Retina (tissue), 1 donor: ENCODE data around the gene NCR2.
A peak's percentile ranks its signal among the peaks of the same experiment; 100 is the strongest.

Experiments used
- DNase-seq: peaks from one replicate; pipeline ENCODE4 v3.0.0-alpha.2; 2016

The NCR2 gene

DNA sequence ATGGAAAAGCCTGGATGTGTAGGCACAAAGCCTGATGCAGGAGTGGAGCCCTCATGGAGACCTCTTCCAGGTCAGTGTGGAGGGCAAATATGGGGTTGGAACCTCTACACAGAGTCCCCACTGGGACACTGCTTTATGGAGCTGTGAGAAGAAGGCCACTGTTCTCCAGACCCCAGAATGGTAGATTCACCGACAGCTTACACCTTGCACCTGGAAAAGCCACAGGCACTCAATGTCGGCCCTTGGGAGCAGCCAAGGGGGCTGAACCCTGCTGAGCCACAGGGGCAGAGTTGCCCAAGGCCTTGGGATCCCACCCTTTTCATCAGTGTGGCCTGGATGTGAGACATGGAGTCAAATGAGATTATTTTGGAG, 24.9 kb downstream of the NCR2 start:
- no peak for DNase-seq

DNA sequence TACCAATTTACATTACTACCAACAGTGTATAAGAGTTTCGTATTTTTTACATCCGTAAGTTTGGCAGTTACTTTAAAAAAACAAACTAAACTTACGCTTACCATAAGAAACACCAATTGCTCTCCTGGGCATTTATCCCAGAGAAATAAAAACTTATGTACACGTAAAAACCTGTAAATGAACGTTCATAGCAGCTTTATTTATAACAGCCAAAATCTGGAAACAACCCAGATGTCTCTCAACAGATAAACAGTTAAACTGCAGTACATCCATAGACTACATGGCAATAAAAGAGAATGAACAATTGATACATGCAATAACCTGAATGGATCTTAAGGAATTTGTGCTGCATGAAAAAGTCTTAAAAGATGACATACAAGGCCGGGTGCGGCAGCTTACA, 30.7 kb downstream of the NCR2 start:
- DNase-seq = no peak

DNA sequence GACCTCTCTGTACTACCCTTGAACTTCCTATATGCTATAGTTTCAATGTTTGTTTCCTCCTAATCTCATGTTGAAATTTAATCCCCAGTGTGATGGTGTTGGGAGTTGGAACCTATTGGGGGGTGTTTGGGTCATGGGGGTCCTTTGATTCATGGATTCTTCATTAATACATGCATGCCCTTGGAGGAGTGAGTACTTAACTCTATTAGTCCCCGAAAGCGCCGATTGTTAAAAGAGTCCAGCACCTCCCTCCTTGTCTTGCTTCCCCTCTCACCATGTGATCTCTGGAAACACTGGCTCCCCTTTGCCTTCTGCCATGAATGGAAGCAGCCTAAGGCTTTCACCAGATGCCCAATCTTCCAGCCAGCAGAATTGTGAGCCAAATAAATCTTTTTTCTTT, 31.7 kb downstream of the NCR2 start:
- DNase-seq = no peak

DNA sequence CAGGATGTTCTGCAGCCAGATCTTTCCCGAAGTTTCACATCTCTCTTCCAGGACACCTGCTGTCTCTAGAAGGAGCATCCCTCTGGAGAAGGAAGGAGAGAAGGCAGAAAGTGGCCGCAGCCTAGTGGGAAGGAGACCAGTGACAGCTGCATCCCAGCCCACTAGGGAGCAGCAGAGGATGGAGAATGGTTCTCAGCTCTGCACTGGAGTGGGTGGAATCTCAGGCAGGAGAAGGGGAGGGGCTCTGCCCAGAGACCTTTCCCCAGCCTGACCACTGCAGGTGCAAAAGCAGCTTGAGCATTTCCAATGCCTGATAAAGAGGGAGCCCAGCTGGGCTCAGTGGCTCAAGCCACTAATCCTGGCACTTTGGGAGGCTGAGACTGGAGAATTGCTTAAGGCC, 32.3 kb downstream of the NCR2 start:
- DNase-seq = peak; percentile 84

DNA sequence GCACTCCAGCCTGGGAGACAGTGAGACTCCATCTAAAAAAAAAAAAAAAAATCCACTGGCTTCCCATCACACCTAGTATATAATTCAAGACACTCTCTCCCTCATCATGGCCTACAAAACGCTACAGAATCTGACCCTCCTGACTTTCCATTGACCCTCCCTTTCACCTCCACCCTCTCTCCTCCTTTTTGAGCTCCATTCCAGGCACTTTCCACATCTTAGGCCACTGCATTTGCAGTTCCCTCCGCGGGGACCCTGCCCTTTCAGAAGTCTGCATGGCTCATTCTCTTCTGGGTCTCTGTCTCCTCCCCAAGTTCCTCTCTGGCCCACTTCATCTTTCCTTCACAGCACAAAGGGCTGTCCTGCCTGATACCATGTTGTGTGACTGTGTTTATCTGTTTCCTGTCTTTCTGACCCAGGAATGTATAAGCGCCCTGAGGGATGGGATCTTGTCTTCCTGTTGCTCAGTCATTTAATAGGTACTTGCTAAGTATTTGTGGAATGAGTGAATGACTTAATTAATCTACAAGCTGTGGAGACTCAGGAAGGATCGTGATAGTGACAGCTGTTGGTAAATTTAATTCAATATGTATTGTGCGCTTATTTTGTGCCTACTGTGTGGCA, 35.2 kb downstream of the NCR2 start:
- DNase-seq = peak; percentile 13

DNA sequence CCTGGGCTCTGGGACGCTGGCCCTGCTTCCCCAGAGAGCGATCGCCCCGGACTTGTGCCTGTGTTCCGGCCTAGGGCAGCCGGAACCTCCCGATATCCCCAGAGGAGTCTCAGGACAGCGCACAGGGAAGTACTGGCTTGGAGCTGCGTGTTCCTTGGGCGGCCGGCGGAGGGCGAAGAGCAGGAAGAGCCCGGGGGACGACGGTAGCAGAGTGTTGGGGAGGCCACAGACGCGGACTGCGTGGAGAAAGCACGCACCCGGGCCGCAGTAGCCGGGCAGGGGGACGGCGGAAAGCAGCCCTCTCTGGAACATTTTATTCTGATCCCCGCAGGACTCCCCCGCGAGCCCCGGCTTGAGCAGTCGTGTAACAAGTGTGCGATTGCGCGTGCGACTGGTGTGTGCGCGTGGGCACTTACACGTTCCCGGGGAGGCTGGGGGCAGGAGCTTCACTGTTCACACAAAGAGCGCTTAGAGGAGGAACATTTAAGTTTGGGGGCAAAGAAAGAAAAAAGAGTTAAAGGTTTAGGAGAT, 36.1 kb downstream of the NCR2 start:
- peak; percentile 84 for DNase-seq

DNA sequence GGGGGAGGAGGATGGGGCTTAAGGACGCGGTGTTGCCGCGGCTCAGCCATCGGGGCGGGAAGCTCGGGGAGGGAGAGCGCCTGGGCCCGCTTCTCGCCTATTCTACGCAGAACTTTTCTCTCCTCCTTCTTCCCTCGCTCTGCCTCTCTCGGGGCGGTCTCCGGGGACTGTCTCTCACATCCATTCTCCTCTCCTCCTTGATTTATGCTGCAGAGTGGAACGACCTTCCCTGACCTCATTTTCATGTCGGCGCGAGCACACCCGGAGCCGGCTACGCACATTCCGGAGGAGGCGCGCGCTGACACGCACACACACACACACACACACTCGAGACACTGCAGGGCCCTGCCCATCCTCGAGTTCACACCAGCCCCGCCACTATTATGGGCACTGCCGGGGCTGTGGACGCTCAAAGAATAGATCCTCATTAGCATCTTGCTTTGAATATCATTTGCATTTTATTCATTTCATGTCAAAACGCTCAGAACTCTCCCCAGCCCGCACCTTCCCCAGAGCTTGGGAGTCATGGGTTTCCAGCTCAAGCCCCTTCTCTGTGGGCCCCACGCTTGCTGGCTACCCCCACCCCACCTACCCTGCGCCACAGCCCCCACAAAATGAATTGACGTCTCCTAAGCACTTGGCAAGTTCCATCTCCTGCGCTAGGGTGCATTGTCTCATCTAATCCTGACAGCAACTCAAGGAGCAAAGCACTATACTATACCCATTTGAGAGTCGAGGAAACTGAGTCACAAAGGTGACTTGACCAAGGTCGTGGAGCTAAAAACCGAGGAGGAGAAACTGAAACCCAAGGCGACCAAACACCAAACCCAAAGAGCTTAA, 36.8 kb downstream of the NCR2 start:
- DNase-seq = peak; percentile 84

DNA sequence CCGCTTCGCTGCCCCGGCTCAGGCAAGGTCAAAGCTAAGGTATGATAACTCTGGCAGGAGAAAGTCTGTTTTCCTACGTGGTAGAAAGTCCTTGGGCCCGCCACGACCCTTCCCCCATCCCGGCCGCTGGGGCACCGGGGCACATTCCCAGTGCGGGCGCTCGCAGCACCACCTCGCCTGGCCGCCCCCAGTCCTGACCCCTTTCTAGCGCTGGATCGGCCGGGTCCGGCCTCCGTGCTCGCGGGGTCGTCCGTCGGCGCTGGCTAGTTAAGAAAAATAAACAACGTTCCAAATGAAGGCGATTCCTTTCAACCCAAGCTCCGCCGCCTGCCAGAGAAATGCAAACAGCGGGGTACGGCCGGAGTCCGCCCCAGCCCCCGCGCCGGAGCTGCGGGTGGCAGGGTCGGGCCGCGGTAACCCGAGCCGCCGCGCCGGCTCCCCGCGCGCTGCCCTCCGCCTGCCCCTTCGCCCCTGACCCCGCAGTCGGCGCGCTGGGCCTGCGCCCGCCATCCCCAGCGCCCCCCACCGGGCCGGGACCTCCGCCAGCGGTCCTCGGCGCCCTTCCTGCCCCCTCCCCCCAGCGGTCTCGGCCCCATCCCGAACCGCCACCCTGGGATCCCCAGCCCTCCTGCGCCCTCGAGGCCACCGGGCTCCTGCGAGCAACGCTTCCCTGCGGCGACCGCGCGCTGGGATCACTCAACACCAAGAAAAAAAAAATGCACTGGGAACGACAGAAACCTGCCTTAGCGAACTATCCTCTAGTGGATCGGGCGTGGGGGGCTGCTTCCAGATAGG, 37.6 kb downstream of the NCR2 start:
- peak; percentile 66 for DNase-seq

DNA sequence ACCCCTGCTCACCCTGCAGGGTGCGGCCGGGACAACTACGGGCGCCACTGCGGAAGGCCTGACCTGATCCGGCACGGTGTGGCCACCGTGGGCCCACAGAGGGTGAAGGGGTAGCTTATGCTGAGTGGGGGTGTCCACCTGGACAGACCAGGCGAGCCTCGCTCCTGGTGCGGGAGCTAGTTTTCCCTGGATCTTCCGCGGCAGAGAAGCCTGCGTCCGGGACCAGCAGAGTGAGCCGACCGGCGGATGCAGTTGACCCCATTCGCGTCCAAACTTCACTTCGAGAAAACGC, 38.2 kb downstream of the NCR2 start:
- no peak for DNase-seq

DNA sequence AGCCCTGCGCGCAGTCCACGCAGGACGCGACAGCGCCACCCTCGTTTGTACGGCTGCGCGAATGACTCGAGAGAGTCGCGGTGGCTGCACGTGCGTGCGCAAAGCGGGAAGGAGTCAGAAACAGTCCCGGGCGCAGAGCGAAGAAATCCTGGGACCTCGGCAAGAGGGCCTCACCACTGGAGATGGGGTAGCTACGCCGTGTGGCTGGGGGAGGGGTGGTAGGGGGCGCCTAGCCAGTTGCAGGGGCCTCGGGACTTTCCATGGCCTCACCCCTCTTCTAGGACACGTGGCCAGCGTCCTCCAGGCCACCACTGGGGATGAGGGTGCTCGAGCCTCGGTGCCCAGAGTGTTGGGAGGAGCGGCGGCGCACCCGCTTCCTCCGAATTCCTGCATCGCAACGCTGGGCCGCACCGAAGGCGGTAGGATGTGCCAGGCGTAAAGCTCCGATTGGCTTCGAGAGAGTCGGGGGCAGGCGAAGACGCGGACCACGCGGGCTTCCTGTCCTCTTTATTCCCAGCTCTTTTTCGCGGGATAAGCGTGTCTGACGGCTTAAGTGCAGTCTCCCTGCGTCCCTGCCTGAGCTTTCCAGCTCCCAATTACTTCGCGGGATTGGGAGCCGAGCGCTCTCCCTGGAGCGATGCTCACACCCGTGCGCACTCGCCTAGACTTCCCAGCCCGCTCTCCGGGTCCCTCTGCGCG, 38.7 kb downstream of the NCR2 start:
- peak; percentile 87 for DNase-seq

DNA sequence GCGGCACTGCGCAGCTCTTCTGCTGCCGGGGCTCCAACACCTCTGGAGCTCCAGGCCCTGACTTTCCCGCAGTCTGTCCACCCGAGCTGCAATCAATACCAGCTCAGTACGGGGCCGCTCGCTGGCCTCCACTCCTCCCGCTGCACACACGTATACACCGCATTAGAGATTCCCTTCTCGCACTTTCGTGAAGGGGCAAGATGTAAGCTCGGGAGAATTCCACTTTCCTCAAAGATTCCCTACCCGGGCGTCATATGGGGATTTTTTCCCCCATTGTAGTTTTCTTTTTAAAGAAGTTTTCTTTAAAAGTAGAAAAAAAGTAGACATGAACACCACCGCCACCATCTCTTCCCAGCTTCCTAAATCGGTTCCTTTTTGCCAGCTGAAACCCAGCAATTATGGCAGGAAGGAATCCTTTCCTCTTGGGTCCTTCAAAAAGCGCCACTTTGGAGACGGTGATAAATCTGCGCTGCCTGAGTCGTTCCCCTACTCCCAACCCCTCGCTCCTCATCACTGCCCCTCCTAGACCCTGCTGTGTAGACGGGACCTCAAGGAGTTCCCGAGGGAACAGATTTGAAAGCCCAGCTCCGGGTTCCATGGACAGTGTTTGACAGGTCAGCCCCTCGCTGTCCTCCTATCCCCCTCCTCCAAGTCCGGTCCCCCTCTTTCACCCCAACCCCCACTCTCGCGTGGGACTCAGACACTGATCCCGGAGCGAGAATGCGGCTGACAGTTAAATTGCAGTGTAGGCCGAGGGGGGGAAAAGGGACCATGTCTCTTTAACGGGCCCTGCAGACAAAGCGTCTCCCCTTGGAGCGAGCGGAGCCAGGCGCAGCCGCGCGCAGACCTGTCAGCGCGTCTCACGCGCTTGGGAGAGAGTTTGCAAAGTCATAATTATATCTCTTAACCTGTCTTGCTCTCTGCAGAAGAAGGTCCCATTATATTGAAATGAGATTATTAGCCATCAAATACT, 39.5 kb downstream of the NCR2 start:
- DNase-seq = peak; percentile 85

DNA sequence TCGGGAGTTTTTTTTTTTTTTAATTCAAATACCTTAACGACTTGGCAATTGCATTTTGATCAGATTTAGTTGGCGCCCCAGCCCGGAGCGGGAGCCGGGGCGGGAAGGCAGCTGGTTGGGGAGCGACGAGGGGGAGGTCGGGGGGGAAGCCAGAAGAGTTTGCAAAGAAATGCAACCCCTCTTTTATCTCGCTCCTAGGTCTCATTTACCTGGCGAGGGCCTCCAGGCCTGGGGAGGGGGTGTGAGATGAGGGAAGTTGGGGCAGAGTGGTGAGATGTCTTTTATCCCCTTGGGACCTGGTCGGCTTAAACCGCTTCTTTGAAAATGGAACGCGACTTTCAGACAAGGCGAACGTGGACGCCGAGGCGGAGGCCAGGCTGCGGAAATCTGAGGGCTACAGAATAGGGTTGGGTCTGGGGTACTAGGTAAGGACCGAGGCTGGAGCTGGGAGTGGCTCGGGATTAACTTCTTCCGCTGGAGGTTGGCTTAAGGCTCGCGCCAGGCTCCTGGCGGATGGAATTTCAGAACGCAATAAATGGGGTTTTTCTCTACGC, 40.3 kb downstream of the NCR2 start:
- peak; percentile 55 for DNase-seq

DNA sequence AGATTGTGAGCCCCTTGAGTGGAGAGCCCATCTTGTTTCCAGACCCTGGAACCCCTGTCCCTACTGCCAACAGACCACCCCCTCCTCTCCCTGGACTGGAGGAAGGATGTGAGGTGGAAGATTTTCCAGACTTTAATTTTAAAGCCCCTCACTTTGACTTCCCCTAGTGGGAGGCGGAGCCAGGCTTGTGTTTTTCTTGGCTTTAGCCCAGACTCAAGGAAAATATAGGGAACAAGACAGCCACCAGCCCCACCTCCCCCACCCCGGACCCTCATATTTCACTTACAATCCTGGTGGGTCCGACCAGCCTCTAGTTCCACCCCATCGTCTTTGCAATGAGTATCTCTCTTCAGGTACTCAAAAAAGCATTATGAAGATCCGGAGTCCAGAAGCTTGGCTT, 40.8 kb downstream of the NCR2 start:
- no peak for DNase-seq

DNA sequence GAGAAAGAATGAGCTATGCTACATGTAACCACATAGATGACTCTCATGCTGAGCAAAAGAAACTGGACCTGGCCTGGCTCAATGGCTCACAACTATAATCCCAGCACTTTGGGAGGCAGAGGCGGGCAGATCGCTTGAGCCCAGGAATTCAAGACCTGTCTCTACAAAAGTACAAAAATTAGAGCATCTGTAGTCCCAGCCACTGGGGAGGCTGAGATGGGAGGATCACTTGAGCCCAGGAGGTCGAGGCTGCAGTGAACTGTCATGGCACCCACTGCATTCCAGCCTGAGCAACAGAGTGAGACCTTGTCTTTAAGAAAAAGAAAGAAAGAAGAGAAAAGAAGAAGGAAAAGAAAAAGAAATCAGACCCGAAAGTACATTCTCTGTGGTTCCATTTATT, 41.7 kb downstream of the NCR2 start:
- no peak for DNase-seq

DNA sequence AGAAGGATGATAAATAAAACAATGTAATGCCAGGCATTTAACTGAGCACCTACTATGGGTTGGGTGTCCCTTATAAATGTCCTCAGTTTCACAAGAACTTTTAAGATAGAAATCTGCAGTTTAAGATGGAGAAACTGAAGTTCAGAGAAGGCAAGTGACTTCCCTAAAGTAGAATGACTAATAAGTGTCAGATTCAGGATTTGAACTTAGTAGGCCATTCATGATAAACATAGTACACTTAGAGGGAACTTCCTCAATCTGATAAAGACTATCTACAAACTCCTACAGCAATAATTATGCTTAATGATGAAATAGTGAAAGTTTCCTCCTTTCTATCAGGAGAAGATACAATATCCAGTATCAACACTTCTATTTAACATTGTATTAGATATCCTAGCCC, 43.9 kb downstream of the NCR2 start:
- DNase-seq = no peak

DNA sequence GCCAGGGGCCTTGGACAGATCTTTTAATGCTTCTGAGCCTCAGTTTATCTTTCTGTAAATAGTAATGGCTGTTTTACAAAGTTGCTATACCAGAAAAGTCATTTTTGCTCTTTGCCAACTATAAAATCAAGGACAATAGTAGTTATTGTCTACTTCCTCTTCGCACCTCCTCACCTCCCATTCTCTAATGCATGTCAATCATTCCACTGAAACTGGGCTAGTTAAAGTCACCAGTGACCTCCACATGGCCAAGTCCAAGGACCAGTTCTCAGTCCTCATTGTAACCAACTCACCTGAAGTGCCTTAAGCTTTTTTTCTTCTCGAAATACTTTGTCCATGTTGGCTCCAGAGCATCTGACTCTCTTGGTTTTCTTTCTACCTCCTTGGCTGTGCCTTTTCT, 51.2 kb downstream of the NCR2 start:
- DNase-seq = no peak

DNA sequence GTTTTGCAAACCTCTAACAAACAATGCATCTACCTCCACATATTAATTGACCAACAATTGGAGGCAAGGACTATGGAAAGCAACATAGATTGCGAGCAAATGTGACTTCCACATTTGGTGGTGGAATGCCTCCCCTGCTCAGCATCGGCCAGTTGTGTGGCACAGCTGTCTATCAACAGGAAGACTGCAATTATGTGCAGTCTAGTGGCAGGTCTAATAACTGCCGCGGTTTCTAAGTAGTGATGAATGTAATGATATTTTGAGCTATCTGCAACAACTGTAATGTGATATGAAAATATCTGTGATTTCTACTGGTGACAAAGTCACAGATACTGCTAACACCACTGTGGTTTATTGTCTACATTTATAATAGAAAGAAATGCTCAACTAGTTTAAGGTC, 56.8 kb downstream of the NCR2 start:
- no peak for DNase-seq

DNA sequence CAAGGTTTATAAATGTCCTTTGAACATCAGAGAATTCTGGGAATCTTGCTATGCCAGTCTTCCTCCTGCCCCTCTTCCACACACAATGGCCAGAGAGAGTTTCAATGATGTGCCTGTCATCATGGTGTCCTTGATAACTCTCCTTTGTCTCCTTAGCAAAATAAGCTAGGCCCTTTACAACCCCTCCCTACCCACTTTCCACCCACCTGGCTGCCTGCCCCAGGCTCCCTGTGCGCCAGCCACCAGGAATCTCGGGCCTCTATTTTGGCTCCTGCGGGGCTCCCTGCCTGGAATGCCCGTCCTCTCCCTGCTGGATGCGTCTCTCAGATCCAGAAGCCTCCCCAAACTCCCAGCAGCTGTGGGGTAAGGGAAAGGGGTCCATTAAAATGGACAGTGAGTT, 60.9 kb downstream of the NCR2 start:
- DNase-seq = no peak

DNA sequence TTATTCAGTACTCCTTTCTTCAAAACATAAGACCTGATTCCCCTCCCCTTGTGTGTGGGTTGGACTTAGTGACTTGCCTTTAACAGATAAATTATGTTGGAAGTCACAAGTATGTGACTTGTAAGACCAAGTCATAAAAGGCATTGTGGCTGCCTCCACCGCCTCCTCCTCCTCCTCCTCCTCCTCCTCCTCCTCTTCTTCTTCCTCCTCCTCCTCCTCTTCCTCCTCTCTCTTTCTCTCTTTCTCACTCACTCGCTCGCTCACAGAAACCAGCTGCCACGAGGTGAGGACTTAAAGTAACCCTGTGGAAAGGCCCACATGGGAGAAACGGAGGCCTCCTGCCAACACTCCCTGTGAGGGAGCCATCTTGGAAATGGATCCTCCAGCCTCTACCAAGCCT, 64.0 kb downstream of the NCR2 start:
- no peak for DNase-seq
